HG02938 (cell line): Measurements from ENCODE around the gene OXCT1.
"Not testable (repeated sequence)": the region's sequence is repeated elsewhere in the genome, so short reads cannot be mapped to it uniquely, and the experiment has no call there.

Source experiments
- ATAC-seq: cut with Tn5 transposase; IDR thresholded peaks from one replicate; pipeline ENCODE4 v1.9.1; 2021; ENCODE audit warnings: mild to moderate bottlenecking, moderate library complexity; ENCODE audit not compliant: unreplicated experiment

The OXCT1 gene

DNA sequence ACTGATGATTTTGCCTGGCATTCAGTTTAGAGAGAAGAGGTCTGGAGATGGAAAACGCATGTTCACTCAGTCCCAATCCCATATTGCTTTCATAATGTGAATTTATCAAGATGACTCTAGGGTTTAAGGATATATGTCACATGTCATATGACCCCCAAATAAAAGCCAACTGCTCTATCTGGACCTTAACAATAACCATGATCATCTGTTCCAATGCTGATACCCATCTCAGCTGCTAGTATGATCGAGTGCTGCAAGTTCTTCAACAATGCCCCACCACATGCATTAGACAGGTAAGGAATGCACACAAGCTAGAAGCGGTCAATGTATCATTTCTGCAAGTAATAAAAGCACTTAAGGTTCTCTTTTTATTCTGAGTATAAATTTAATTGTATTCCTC lies 91.8 kb downstream of the OXCT1 start:
- no peak for ATAC-seq

DNA sequence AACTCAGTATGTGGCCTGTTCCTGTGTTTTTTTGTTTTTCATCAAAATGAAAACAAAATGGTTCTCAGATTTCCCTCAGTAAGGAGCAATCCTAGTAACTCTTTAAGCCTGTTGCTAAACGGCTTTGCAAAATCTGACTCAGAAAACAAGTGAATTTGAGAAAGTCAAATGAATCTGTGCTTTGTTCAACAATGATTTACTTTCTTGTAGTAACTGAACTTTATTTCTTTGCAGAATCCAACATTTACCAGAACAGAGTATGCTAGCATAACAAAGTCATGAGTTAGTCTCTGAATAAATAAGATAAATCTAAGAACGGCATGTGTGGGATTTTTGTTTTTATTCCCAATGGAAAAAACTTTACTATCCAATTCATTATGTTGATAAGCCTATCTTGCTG lies 93.8 kb downstream of the OXCT1 start:
- no peak for ATAC-seq

DNA sequence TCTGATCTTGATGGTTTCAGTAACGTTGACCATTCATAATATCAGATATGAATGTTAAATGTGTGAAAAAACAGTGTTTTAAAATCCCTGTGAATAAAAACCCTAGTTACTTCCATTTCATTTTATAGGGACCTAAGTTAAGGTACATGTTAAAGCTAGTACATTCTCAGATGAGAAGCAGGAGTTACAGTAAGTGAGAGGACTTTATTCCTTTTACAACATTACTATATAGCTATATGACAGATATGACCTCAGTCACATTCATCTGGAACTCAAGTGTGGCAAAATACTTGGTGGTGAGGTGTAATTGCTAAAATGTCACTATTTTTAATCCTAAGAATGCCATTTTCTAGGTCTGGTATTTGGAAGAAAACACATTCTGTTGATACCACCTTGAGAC lies 96.4 kb downstream of the OXCT1 start:
- no peak for ATAC-seq

DNA sequence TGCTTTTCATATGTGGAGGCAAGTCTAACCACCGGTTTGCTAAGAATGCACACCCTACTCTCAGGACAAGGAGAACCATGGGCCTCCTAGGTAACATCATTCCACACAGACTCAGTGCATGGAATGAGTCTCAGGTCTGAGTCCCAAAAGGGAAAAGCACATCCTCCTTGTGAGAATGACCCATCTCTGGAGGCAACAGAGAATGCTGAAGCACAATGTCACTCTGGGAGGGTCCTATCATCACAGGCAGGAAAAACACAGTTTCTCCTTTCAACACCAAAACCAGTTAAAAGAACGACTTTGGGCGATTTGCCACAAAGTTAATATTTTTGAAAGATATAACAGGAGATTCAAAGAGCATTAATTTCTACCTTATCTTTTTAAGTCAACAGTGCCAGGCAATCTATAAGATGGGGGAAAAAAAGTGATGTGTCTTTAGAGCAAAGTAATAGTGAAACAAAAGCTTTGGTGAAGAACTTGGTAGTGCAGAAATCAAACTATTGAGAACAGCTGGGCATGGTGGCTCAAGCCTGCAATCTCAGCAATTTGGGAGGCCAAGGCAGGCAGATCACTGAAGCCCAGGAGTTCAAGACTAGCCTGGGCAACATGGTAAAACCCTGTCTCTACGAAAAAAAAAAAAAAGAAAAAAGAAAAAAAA lies 97.3 kb downstream of the OXCT1 start:
- no peak for ATAC-seq

DNA sequence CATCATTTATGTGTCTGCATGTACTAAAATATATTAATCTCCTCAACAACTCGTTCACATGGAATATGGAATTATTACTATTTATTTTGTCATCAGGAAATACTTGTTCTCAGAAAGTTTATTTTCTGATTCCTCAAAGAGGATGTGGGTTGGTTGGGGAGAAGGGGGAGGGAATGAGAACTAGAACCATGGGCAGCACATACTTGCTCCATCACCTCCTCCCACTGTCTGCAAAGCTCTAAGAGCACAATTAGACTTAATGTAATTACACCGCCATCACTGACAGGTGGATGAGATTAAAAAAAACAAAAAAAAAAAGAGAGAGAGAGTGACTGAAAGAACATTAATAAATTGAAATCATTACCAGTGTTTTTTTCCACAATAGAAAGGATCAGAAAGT lies 98.2 kb downstream of the OXCT1 start:
- no peak for ATAC-seq

DNA sequence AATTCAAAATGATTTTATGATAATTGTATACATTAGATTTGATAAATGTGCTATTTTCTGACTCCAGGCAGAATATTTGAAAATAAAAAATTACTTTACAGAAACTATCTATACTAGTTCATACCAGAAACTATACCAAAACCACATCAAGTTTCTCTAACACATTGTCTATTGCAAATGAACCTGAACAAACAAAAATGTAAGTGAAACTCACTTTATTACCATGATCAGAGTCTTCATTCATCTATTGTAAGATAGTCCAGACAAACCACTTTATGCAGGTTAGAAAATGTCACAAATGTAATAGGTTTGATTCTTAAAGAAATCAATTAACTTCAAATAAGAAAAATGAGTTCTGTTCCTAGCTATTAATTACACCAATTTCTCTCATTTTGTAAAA lies 99.4 kb downstream of the OXCT1 start:
- ATAC-seq = peak; percentile 89

DNA sequence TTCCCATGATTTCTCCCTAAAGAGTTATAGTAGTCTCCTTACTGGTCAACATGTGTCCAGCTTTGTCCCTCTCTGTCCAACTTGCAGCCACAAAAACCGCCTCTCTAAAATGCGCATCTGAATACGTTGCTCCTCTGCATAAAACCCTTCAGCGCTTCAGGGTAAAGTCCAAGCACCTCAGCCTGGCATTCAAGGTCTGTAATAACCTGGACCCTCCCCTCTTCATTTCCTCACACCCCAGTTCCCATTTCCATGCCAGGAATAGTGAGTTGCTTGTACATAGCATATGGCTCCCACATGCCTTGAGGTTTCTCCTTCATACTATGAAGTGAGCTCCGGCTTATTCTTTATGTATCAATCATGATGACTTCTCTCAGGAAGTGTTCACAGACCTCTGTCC lies 101.5 kb downstream of the OXCT1 start:
- no peak for ATAC-seq

DNA sequence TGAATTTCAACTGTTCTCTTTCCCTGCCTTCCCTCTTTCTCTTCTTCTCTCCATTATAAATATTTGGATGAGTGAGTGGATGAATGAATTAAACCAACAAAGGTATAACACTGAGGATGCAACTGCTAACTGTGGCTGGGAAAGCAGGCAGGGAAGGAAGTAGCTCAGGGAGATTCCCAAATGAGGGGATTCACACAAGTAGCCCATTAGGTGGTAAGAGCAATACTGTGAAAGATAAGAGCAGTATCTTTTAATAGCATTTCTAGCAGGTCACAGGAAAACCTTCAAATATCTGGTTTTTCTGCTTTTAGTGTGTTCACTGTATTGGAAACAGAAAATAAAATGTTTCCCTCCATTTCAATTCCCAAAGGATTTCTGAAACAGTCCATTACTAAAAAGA lies 105.6 kb downstream of the OXCT1 start:
- no peak for ATAC-seq

DNA sequence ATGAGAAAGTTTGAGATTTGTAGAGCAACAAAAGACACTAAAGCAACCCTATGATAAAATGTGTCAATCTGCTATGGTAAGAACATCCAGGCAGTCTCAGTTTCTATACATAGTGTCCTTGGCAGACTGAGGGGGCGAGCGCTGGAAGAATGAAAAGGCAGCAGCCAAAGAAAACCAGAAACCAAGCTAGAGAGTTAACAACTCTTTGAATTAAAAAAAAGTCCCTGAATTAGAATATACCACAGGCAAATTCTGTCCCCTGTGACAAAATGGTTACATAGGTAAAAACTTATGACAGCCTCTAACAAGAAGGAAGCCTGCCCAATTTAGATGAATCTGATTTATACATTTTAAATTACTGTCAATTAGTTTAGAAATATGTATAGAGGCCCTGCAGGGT lies 106.7 kb downstream of the OXCT1 start:
- ATAC-seq = peak; percentile 44

DNA sequence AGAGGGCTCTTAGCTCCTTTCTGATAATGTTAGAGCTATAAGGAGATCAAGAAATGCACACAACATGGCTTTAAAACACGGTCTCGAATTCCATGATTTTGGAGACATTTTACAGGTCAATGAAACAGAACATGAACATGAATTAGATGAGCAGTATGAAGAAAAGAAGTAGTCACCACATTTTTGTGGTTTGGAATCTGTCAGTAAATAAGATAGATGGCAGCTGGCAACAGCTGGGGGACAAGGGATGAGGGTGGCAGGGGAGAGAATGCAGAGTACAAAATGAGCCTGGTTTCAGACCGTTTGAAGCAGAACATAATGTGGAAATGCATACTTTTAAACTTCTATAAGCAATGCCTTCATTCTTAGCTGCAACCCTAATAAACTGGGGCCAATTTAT lies 107.1 kb downstream of the OXCT1 start:
- no peak for ATAC-seq

DNA sequence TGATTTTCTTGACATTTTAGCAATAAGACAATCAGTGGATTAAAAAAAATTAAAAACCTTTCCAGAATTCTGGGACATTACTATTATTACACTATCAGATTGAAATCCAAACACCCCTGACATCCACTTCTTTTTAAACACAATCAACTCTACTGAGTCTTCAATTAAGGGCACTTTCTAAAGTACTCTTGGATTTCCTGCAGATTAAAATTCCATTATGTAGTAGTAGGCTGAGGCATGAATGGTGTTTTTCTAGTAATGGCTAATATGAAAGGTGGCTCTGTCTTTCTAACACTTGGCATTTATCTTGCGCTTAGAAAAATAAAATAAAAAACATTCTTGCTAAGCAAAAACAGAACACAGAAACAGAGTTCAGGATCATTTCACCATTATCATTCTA lies 107.8 kb downstream of the OXCT1 start:
- no peak for ATAC-seq

DNA sequence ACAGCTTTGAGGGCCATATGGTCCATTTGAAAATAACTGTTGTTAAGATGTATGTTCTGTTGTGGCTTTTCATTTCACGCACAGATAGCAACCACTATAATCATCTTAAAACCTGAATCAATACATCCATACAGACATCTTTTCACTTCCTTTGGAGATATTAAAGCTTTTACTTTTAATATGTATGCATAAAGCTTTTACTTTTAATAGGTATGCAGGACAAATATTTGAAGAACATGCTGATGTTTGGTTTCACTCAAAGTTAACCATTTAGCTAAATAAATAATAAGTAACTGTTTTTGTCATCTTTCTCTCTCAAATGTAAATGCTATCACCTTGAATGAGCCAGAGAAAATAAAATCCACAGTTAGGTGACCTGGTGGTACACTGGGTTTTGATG lies 108.6 kb downstream of the OXCT1 start:
- no peak for ATAC-seq

DNA sequence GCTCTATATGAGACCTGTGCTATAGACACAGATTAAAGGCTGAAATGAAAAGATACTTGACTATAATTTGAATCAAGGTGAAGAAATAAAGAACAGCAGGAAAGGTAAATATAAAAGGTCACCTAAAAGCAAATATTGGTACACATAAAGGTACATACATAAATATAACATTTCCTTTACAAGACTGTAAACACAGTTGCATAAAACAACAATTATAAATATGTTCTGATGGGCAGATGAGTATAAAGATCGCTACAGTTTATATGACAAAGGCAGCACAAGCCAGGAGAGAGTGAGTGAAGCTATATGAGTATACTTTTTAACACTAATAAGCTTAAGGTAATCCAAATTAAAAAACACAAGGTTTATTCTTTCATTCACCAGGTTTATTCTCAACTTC lies 114.5 kb downstream of the OXCT1 start:
- ATAC-seq = no peak

DNA sequence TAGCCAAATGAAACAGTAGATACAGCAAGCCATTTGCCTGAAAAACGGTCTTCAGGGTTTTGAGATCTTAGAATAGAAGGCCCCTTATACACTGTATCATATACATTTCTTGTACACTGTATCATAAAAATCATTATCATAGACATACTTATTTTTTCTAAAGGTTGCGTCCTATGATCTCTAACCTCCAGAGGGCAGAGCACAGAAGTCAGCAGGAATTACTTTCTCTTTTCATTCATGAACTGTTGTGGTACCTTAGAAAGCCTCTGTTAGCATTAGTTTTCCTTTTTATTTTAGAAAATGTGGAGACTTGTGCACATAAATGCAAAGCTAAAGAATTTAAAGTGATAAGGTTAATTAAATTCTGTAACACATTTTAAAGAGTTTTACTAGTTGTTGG lies 115.4 kb downstream of the OXCT1 start:
- ATAC-seq = peak; percentile 90

DNA sequence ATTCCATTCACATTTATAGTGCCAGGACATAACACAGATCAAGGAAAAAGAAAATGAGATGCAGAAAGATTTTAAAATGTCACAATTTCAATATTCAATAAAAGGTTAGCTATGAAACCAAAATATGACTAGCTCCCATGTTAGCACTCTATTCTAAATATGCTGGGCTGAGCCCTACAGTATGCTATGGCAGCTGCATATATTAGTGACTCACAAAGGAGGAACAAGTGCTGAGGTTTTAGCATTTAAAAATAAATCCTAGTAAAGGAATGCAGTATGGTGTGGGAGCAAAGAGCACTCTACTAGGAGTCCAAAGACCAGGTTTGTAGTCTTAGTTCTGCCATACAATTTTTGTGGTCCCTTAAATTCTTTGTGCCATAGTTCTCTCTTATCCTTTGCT lies 118.4 kb downstream of the OXCT1 start:
- no peak for ATAC-seq

DNA sequence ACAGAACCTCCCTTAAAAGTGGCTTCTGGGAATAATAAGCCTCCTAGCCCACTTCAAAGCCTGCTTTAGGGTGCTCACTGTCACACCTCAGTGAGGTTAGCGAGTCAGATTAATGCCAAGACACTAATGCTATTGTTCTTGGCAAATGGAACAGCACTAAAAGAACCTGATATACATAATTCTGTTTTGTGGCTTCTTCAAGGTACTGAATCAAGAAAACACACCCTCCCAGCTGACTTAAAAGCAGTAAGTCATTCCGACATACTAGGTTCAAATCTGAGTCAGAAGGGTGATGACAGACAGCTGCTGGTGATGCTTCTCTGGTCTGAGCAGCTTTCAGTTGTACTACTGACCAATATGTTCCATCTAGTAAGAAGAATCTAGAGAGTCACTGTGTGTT lies 121.6 kb downstream of the OXCT1 start:
- peak; percentile 99 for ATAC-seq

DNA sequence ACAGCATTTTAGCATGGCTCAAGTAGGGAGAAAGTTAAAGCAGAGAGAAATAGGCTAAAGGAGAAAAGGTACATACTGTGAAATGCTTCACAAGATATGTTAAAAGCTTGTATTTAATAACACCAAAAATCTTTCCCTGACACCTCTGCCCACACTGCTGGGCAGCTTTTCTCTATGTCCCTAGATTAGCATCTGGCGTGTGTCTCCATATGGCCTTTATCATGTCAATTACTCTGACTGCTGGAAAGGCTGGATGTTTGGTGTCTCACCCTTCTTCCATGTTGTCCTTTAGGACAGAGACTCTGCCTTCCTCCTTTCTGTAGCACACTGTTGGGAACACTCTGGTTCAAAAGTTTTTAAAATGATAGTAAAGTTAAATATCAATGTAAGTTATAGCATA lies 122.5 kb downstream of the OXCT1 start:
- ATAC-seq = no peak

DNA sequence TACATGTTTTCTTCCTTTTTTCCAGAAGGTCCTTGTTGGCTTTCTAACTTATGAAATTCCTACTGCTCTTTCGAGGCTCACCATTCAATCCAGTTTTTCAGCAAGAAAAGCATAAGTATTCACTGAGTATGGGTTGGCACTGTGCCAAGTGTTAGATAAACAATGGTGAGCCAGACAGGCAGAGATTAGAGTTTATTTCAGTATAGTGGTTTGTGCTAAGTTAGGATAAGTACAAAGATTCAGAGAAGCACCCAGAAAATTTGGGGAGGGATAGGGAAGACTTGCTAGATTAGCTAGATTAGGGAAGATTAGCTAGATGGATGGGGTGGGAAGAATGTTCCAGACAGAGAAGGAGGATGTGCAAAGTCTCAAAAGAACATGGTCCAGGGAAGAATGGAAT lies 122.9 kb downstream of the OXCT1 start:
- no peak for ATAC-seq

DNA sequence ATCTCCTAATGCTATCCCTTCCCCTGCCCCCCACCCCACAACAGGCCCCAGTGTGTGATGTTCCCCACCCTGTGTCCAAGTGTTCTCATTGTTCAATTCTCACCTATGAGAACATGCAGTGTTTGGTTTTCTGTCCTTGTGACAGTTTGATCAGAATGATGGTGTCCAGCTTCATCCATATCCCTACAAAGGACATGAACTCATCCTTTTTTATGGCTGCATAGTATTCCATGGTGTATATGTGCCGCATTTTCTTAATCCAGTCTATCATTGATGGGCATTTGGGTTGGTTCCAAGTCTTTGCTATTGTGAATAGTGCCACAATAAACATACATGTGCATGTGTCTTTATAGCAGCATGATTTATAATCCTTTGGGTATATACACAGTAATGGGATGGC lies 127.6 kb downstream of the OXCT1 start:
- not testable (repeated sequence) for ATAC-seq

DNA sequence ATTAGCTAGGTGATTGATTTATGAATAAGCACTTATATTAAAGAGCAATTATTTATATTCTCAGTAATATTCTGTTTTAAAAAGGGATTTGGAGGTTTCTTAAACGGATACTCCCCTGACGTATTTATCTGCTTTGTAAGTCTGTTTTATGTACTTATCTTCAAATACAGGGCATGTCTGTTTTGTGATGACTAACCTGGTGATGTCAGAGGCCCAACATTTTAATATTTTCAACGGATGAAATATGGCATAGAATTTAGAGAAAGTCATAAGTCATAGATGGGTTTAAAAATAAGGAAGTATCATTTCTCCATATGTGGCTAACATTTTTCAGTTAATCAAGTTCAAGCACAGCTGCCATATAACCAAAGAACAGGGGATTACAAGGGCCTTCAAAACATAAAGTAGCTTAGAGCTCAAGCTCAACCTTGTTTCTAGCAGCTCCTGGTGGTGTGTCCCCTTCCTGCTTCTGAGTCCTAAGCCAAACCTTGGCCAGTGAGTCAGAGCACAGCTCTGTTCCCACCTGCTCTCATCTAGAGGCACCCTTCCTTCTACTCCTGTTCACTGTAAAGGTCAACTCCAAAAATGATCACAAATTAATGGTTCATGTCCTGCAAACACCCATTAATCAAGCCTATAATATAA lies 131.4 kb downstream of the OXCT1 start:
- ATAC-seq = no peak

DNA sequence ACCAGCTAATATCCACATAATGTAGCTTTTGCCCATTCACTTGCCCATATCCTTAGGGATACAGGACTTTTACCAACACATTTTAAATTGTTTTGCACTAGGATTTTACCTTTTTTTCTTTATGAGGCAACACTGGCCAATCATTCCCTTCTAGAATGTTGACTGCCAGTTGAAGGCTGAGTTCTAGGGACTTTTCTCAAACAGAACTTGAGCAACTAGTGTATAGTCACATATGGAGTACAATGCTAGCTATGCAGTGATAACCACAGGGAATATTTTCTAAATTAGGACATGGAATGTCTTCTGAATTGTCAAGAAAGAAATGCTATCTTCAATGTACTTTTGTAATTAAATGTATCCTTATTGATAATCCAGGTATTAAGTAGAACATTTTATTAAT lies 133.6 kb downstream of the OXCT1 start:
- no peak for ATAC-seq

DNA sequence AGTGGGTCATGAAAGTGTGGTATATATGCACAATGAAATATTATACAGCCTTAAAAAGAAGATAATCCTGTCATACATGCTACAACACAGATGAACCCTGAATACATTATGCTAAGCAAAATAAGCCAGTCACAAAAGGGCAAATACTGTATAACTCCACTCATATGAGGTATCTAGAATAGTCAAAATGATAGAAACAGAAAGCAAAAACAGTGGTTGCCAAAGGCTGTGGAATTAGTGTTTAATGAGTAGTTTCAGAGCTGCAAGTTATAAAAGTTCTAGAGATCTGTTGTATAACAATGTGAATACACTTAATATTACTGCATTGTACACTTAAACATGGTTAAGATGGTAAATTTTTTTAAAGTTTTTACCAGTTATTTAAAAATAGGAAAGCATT lies 135.0 kb downstream of the OXCT1 start:
- ATAC-seq = peak; percentile 77

DNA sequence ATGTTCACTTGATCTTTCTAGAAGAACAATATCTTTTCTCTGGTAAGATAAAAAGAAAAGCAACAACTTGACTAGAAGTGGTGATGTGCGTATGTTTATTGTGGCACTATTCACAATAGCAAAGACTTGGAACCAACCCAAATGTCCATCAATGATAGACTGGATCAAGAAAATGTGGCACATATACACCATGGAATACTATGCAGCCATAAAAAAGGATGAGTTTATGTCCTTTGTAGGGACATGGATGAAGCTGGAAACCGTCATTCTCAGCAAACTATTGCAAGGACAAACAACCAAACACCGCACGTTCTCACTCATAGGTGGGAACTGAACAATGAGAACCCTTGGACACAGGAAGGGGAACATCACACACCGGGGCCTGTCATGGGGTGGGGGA lies 140.8 kb downstream of the OXCT1 start:
- not testable (repeated sequence) for ATAC-seq
